Ascending aorta (tissue), 2 donors: ENCODE measurements around the gene PSORS1C1. TPM values are rescaled to one million over a fixed set of nuclear protein-coding genes. Genes with fewer than 3 reads are reported as not detected.

Experiments used
- DNase-seq, 2 donors: peaks; one replicate each; pipeline ENCODE4 v3.0.0-alpha.2; 2019; ENCODE audit warnings: low spot score in 2 of 2
- H3K27ac ChIP-seq, 2 donors: fragments of 200-600 bp; sonication (generic); one replicate each; pipeline ENCODE4 v1.5.1; 2016 to 2017; ENCODE audit warnings: mild to moderate bottlenecking in 1 of 2
- H3K27me3 ChIP-seq: fragments of 200-600 bp; sonication (generic); one replicate; pipeline ENCODE4 v1.5.1; 2017
- H3K36me3 ChIP-seq, 2 donors: fragments of 200-600 bp; sonication (generic); one replicate each; pipeline ENCODE4 v1.5.1; 2016
- H3K4me1 ChIP-seq, 2 donors: fragments of 200-600 bp; sonication (generic); one replicate each; pipeline ENCODE4 v1.5.1; 2016 to 2017; ENCODE audit warnings: mild to moderate bottlenecking in 1 of 2
- H3K4me3 ChIP-seq, 2 donors: fragments of 200-600 bp; sonication (generic); one replicate each; pipeline ENCODE4 v1.5.1; 2016 to 2017; ENCODE audit warnings: mild to moderate bottlenecking in 1 of 2
- H3K9me3 ChIP-seq, 2 donors: fragments of 200-600 bp; sonication (generic); one replicate each; pipeline ENCODE4 v1.5.1; 2016
- intact Hi-C: fragments of 100-400 bp; cut with DNase I; formaldehyde crosslinking; loops from one replicate; pipeline ENCODE4 v1.15.1; 2023
- total RNA-seq: library from RNA; depleted of rRNA; stranded (reverse); fragments of >200 nt; gene quantifications from one replicate; pipeline ENCODE4 v1.1.0, GENCODE V29; 2016
- TF ChIP-seq, protein P1 (sequence below), 3 experiments: fragments of 200-600 bp in 2 of 3; fragments of 450-650 bp in 1 of 3; sonication (generic) in 2 of 3; IDR thresholded peaks; one replicate each; pipeline ENCODE4 v1.5.1; 2016 to 2019; ENCODE audit warnings: antibody characterized with exemption in 3 of 3, mild to moderate bottlenecking in 1 of 3, moderate library complexity in 1 of 3

The PSORS1C1 gene
- total RNA-seq, 1 donor from 2014 or later = not detected

DNA sequence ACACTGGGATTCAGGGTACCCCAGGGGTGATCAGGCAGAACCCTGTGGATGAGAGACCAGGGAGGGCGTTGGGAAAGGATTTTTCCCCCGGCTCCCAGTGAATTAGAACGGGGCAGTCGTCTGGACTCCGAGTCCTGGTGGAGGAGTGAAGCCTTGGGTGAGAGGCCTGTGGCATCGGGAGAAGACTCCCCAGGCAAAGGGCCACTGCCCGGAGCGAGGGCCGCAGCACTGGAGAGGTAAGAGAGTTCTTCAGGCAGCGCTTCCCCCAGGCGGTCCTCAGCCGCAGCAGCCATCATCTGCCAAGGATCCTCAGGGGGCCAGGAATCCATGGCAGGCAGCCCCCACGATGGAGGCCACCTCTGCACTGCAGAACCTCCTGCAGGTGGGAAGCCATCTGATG is 2.9 kb upstream of the PSORS1C1 start:
- Histone ChIP-seq H3K27ac (no peak overlapping the region), H3K4me3 (no peak overlapping the region), H3K27me3 (no peaks in the 10 kb centered on the region), H3K36me3 (no peaks in the 10 kb centered on the region), H3K9me3 (no peaks in the 10 kb centered on the region), H3K4me1 (peaks cover 0 to 17% of the 10 kb centered on the region in 2 donors)
- TF ChIP-seq, protein P1, sequence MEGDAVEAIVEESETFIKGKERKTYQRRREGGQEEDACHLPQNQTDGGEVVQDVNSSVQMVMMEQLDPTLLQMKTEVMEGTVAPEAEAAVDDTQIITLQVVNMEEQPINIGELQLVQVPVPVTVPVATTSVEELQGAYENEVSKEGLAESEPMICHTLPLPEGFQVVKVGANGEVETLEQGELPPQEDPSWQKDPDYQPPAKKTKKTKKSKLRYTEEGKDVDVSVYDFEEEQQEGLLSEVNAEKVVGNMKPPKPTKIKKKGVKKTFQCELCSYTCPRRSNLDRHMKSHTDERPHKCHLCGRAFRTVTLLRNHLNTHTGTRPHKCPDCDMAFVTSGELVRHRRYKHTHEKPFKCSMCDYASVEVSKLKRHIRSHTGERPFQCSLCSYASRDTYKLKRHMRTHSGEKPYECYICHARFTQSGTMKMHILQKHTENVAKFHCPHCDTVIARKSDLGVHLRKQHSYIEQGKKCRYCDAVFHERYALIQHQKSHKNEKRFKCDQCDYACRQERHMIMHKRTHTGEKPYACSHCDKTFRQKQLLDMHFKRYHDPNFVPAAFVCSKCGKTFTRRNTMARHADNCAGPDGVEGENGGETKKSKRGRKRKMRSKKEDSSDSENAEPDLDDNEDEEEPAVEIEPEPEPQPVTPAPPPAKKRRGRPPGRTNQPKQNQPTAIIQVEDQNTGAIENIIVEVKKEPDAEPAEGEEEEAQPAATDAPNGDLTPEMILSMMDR (IDR thresholded peaks at IDR 0.05) = no peak
- no peak for DNase-seq
- intact Hi-C loops = no loop called here

DNA sequence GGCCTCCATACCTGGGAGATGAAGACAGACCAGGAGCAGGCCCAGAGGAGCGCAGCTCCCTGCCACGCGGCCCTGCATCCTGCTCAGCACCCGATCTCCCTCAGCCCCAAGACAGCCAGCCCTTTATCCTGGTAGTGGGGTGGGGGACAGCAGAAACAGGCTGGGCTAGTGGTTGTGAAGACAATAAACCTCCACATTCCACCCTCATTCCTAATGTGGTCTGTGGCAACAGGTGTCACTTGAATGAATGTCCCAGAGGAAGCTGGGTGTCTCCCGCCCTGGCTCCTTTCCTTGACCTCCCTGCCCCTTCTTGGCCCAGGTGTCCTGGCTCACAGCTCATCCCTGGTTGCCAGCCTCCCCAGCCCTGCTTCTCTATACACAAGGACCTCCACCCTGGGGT is 2.1 kb upstream of the PSORS1C1 start, which contains the start of gene C6orf15:
C6orf15 (minus strand) TSS at position 98 of the 400 bp plus-strand sequence; CDS start at position 78, 20 bp downstream.
- Histone ChIP-seq H3K36me3 (no peaks in the 10 kb centered on the region), H3K4me3 (no peak within 1 kb of the TSS), H3K4me1 (peaks cover 0 to 17% of the 10 kb centered on the region in 2 donors), H3K27me3 (no peaks in the 10 kb centered on the region), H3K9me3 (no peaks in the 10 kb centered on the region), H3K27ac (peak within 1 kb of the TSS in 1 of 2 donors; percentile 42)
- no peak for DNase-seq
- intact Hi-C loops = no loop called here
- TF ChIP-seq, protein P1 (IDR thresholded peaks at IDR 0.05) = no peak

DNA sequence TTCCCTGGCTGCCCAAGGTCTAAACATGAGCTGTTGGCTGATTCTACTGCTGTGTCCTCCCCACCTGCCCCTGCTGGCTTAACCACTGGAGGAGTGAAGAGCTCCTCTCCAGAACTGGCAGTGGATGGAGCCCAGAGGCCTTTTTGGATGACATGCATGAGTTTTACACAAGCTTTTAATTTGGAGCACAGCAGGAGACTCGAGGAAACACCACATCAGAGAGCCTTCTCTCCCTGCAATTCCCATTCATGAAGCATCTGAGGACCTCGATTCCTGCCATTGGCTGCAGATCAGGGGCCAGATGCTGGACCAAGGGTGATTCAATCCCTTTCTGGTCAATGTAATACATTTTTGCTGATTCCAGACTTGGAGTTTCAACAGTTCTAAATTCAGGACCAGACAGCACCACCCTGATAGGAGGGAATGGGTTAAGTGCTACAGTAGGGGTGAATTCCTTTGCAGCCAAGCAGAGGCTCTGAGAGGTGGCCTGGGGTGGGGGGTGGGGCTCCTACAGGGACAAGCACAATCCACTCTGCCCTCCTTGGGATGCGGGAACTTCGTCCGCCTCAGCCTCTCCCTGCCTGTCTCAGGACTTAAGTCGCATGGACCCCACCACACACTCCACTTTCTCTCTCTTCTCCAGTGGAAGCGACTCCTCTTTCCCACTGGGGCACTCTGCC is 599 bp upstream of the PSORS1C1 start:
- peak overlapping the region; percentile 42 to 59 for H3K27ac ChIP-seq
- H3K4me1 ChIP-seq = peaks cover 0 to 17% of the 10 kb centered on the region in 2 donors
- H3K9me3 ChIP-seq = no peaks in the 10 kb centered on the region
- DNase-seq = no peak
- no peaks in the 10 kb centered on the region for H3K36me3 ChIP-seq
- intact Hi-C loops = no loop called here
- no peaks in the 10 kb centered on the region for H3K27me3 ChIP-seq
- TF ChIP-seq, protein P1 (IDR thresholded peaks at IDR 0.05) = no peak
- H3K4me3 ChIP-seq = no peak overlapping the region

DNA sequence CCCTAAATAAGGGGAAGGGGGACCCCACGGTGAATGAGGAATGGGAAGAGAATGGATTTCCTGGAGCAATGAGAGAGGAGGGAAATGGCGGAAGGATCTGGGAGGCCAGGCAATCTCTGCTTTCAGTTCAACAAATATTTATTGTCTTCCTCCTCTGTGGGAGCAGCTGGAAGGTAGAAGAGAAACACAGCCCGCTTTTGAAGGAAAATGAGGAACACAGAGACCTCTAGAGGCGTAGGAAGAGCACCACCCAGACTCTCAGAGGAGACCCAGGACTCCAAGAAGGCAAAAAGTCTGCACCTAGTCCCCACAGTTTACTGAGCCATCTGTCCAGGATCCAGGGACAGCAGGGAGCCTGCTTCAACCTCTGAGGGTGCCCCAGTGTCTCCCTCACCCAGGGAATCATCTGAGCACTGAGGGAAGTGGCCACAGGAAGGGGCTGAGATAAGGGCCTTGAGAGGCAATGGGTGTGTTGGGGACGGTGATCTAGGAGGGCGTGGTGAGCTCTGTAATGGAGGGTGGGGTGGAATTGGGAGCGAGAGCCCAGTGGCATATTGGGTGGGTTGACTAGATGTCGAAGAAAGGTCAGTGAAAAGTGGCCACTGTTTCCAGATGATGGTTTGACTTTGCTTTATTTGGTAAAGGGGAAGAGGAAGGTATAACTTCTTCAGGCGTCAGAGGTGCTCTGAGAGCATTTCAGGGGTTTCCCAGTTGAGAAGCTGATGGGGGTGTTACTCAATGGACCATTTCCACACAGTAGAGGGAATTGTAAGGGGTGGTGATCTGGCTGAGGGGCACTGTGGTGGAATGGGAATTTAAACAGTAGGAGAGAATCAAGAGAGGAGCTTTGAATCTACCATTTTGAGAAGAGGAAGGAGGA is 610 bp downstream of the PSORS1C1 start:
- H3K27me3 ChIP-seq = no peaks in the 10 kb centered on the region
- peak overlapping the region; percentile 39 to 46 for H3K4me3 ChIP-seq
- intact Hi-C loops = no loop called here
- H3K4me1 ChIP-seq = peaks cover 0 to 17% of the 10 kb centered on the region in 2 donors
- H3K9me3 ChIP-seq = no peaks in the 10 kb centered on the region
- peak overlapping the region; percentile 42 to 59 for H3K27ac ChIP-seq
- DNase-seq = no peak
- TF ChIP-seq, protein P1 (IDR thresholded peaks at IDR 0.05) = no peak
- no peaks in the 10 kb centered on the region for H3K36me3 ChIP-seq

DNA sequence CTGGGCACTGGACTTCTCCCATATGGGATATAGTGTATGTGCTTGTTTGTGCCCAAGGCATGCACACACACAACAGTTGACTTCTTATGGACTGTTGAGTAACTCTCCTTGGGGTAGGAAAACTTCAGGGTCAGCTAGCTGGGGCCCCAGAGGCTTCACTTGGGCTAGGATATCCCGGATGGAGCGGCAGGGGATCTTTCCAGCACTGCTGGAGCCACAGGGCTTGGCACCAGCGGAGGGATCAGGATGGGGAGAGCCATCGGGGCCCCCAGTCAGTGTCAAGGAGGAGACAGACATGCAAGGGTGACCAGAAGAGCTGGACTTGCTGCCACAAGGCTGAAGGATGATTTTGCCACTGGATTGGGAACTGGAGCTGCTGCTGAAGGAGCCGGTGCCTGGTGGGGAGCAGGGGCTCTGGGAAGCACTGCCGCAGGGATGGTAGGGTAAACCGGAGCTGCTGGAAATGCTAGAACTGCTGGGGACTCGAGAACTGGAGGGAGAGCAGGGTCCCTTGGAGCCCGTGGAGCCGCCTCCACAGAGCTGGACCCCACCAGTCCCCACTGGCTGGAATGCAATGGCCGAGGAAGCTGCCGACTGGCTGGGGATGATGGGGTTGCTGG is 1.5 kb downstream of the PSORS1C1 start:
- H3K36me3 ChIP-seq = no peaks in the 10 kb centered on the region
- H3K4me1 ChIP-seq = peaks cover 0 to 17% of the 10 kb centered on the region in 2 donors
- H3K9me3 ChIP-seq = no peaks in the 10 kb centered on the region
- no peak overlapping the region for H3K27ac ChIP-seq
- no peak overlapping the region for H3K4me3 ChIP-seq
- DNase-seq = no peak
- TF ChIP-seq, protein P1 (IDR thresholded peaks at IDR 0.05) = no peak
- intact Hi-C loops = no loop called here
- H3K27me3 ChIP-seq = no peaks in the 10 kb centered on the region
